HG03196 (cell line): ENCODE results near the gene SLK.

ENCODE experiments used
- ATAC-seq: cut with Tn5 transposase; IDR thresholded peaks from one replicate; pipeline ENCODE4 v1.9.1; 2021; ENCODE audit not compliant: unreplicated experiment

The SLK gene

DNA sequence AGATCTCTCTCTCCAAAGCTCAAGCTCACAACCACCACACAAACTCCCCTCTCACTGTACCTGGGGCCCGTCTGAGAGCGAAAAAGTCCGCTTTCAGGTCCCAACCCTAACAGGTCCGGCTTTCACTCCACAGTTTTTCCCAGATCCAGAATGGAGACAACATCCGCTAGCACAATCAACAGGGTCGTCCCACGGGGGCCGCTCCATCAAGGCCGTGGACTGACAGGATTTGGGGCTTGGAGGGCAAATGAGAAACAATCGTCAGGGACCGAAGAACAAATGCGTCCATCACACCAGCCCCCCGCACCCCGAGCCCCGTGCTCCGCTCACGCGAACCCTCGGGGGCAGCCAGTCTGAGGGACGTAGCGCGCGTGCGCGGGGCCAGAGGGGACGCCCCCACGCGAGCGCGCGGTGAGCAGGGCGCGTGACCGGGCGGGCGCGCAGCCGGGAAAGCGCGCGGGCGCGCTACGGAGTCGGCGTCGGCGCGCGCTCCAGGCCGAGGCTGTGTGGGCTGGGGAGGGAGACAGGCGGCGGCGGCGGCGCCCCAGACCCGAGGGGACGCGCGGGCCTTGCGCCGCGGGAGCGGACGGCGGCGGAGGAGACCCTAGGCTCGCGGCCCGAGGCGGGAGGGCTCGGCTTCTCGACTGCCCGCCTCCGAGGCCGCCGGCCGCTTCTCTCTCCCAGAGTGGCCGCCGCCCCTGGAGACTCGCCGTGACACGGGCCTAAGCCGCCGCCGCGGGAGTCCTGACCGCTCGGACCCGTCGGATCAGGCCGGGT is at the start of gene SLK:
SLK (plus strand) TSS at position 470 of the 777 bp plus-strand sequence. CDS start 606 bp downstream, outside the sequence.
- ATAC-seq: peak; percentile 79

DNA sequence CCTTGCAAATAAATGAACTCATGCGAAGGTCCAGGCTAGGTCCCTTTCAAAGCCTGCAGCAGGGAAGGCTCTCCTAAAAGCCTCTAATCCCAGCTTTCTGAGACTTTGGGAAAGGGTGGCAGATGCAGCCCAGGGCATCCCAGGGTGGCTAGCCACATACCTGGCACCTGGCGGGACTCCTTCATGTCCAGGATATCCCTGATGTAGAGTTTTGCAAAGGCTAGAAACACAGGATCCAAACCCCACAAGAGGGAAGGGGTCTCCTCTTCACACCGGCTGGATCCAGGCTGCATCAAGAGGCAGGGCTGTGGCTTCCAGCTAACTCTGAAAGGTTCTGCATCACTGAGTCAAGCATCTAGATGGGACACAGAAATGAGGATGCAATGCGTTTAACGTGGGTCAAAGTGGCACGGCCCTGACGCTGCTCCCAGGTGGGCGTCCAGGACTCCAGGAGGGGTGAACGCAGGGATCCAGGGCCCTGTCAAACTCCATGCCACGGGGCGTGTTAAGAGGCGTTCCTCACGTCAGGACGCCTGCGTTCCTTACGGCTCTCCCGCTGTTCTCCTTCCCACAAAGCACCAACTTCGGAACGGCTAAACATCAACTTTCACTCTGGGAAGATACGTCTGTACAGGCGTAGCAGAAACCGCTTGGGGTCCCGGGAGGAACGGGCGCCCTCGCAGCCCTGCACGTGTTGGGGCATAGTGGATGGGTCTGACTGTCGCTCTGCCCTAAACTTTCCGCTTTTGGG is 49.5 kb upstream of the SLK start:
- ATAC-seq: peak; percentile 7

DNA sequence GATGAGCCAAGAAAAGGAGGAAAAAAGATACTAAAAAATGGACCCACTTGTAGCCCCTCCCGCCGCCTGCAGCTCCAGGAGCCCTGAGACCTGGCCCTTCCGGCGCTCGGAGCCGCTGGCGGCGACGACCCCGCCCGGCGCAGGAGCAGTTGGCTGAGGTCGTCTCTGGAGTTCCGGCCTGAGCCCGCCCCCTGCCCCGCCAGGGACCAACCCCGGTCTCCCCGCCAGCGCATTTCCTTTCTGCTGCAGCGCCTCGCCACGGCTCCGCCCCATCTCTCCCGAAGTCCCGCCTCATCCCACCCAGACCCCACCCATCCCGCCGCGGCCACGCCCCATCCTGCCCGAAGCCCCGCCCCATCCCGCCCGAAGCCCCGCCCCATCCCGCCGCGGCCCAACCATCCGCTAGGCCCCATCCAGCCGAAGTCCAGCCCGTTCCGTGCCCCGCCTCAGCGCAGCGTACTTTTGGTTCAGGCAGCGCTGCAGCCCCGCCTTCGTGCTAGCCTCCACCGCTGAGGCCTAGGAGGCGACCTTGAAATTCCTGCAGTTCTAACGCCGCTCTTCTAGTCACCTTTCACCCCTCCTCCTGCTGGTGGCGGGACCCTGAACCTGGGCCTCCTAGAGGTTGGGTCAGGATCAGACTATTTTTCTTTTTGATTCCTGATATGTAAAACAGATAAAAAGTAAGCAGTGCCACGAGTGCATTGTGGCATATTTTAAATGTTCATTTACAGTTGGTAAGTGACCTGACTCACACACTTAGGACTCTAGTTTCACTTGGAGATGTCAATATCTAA is 48.7 kb upstream of the SLK start, which contains the start of gene STN1:
STN1 (minus strand) TSS at position 132 of the 794 bp plus-strand sequence. CDS start 590 bp downstream, outside the sequence.
- ATAC-seq: peak; percentile 91

DNA sequence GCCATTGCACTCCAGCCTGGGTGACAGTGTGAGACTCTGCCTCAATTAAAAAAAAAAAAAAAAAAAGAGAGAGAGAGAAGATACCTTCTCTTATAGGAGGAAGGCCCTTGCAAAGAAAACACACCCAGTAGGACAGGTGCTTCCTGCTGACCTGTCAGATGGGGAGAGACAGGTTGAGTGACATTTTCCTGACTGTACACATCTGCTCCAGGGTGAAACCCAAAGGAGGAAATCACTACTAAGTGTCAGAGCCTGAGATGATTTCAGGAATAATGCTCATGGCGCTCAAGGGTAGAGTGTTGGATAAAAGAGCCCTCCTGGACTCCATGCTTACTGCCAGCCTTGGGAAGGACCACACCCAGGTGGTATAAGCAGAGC is 47.3 kb upstream of the SLK start:
- no peak for ATAC-seq

DNA sequence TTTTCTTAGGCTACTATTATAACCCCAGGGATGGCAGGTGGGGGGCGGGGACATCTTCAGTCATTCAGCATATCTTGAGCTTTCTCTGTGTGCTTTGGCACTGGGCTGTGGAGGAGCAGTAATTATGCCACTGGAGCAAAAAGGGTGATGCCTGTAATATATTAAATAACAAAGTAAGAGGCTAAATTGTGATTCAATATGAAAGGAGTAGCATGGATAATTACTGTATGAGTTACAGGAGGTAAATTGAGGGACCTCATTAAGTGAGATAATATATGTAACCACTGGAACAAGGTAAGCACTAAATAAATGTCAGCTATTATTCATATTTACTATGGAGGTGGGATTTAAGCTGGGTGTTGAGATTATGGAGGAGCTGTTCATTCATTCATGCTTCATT is 45.7 kb upstream of the SLK start:
- no peak for ATAC-seq

DNA sequence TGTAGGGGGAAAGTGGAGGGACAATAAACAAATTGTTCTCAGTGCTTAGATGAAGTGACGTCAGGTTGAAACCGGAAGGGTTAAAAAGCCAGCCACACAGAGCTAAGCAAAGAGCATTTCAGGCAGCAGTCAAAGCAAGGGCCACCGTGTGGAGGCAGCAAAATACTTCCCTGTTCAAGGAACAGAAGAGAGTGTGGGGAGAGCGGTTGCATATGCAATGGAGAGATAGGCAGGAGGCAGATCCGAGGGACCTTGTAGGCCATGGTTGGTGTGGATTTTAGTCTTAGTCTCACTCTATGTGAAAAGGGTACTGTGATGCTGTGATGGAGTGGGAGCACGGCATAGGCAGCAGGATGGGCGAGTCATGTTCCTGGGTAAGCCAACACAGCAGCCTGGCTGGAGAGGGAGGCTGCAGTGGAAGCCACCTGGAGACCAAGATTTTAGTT is 45.2 kb upstream of the SLK start:
- ATAC-seq: no peak

DNA sequence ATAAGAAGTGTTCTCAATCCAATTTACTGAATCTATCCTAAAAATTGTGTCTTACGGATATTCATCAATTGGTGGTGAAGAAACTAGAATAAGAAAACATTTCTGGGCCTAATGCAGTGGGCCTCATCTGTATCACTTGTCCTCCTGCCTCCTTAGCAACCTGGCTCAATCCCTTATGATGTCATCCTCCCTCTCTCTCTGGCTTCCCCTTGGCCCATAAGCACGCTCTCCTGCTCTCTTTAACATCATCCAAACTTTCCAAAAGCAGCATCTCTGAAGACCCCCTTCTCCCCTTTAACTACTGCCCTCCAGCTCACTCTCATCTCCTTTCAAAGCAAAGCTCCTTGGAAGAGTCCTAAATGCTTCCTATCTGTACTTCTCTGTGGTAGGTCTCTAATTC is 44.3 kb upstream of the SLK start:
- ATAC-seq: no peak

DNA sequence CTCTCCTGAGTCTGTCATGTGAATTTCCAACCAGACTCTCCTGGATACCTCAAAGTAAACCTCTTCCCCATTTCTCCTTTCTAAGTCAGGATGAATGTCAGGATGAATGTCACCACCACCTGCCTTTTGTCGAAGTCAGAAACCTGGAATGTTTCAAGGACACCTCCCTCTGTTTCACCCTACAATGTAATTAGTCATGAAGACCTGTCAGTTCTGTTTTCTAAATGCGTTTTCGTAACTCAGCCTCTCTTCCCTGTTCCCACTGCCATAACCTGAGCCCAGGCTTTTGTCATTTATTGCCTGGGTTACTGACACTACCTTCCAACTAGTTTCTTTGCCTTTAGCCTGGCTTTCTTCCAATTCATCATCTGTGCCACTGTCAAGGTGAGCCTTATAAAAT is 43.4 kb upstream of the SLK start:
- no peak for ATAC-seq

DNA sequence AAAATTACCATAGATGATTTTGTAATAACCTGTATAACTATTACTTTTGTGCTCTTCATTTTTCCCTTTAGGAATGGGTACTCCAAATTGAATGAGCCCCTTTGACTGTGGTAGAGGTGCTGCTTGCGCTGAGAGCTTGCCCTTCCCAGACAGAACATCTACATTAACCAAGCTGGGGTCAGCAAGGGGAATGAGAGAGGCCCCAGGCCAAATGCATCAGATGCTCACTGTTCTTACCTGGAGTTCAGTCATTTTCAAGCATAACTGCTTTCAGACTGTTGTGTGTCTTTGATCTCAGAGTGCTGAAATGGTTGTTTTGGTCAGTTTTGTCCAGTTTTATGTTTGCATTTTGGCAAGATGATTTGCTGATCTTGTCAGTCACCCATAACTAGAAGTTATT is 41.3 kb upstream of the SLK start:
- no peak for ATAC-seq

DNA sequence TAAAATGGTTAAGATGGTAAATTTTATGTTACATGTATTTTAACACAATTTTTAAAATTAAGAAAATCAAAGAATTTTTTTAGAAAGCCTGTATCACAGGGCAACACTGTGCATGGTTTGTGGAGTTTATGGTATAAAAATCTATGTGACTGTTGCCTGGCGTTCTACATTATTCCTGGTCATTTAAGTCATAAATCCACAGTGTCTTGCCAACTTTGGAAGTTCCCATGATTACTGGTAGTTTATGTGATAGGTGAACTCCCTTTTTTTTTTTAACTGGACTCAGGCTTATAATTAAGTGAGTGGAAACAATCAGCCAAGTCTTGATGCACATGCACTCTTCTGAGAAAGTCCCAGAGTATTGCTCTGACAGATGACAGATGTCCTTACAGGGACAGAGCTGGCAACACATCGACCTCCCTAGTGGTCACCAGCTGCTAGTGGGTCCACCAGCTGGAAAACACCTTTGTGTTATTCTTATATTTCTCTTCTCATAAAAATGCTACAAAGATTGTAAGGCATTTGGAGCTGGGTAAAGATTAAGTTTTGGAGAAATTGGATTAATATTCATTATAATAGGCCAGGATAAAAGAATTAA is 40.1 kb upstream of the SLK start:
- ATAC-seq: no peak

DNA sequence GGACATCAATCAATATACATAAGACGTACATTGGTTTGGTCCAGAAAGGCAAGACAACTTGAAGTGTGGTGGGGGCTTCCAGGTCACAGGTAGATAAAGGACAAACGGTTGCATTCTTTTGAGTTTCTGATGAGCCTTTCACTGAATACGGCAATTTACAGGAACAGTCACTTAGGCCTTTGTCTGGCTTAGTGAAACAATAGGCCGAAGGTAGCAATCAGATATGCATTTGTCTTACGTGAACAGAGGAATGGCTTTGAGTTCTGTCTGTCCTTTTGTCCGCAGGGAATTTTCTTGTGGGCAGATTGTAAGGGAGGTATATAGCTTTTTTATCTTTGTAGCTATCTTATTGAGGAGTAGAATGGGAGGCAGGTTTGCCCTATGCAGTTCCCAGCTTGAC is 38.2 kb upstream of the SLK start:
- ATAC-seq: no peak

DNA sequence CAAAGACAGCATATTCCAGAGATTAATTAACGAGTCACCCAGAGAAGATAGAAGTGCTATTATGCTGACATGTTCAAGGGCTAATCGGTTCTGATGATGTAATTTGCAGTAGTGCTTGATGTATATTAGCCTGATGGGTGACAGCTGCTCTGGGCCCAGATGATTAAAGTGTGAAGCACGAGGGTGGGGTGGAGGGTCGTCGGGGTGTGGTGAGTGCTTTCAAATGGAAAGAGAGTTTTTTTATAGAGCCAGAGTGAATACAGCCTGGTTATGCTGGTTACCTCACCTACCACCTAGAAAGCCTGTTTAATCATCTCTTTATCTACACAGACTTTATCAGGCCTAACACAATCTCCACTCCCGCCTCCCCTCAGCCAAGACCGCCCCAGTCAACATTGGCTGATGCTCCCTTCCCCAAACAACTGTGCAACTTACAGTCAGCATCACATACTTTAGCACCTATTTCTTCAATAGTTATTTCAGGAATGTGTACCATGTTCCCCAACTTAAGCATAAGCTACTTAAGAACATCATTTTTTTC is 37.5 kb upstream of the SLK start:
- ATAC-seq: no peak

DNA sequence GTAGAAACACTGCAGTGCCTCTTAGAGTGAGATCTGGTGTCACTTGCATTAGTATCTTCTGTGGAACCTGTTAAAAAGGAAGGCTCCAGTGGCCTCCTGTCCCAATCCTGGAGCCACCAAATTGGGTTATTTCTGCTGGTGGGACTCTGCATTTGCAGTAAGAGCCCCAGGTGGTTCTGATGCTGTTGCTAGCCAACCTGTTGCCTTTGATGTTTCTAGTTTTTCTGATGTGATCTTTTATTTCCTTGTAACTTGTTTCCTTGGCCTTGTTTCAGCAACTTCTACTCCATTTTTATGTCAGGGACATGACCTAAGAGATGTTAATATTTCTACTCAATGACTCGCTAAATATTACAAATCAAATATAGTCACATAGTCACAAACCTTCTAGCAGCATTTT is 36.5 kb upstream of the SLK start:
- no peak for ATAC-seq

DNA sequence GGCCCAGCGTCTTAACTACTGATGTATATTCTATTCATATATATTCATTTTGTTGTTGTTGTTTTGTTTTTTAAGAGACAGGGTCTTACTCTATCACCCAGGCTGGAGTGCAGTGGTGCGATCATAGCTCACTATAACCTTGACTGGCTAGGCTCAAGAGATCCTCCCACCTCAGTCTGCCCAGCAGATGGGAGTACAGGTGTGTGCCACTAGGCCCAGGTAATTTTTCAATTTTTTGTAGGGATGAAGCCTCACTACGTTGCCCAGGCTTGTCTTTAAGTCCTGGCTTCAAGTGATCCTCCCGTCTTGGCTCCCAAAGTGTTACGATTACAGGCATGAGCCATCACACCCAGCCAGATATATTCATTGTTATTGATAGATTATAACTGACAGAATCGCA is 36.1 kb upstream of the SLK start:
- no peak for ATAC-seq

DNA sequence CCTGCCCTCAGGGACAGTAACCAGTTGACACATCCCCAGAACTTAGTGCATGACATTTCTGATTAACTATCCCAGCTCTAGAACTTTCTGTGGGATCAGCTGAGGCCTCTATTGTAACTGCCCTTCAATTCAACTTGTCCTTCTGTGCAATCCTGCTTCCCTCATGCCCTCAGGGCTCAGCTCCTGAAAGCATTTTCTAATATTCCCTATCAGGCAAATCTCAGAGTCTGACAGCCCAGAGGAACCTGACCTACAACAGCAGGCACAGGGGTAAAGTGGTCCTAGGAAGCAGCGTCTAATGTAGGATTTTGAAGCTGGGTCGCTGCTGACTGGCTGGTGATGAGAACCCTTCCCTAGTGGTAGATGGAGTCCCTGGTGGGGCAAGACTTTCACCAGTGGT is 35.3 kb upstream of the SLK start:
- no peak for ATAC-seq

DNA sequence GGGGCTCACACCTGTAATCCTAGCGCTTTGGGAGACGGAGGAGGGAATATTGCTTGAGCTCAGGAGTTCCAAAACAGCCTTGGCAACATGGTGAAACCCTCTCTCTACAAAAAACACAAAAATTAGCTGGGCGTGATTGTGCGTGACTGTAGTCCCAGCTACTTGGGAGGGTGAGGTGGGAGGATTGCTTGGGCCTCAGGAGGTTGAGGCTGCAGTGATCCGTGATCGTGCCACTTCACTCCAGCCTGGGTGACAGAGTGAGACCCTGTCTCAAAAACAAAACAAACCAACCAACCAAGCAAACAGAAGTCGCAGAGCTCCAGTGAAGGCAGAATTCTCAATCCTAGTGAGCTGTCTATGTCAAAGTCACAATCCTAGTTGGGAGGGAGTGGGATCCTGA is 34.7 kb upstream of the SLK start:
- no peak for ATAC-seq

DNA sequence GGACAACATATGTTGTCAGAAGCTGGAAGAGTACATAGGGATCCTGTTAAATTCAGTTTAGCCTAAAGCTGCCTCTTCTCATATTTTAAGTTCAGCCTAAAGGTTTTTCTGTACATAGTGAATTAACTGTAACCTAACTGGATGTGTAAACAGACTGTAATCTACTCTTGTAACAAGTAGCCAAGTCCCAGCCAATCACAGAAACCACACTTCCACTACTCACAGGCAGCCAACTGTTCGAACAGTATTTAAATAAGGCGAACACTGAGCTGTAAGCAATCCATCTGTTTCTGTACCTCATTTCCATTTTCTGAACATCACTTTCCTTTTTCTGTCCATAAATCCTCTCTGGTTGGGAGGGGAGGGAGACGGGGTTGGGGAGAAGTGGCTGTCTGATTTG is 34.0 kb upstream of the SLK start:
- ATAC-seq: no peak

DNA sequence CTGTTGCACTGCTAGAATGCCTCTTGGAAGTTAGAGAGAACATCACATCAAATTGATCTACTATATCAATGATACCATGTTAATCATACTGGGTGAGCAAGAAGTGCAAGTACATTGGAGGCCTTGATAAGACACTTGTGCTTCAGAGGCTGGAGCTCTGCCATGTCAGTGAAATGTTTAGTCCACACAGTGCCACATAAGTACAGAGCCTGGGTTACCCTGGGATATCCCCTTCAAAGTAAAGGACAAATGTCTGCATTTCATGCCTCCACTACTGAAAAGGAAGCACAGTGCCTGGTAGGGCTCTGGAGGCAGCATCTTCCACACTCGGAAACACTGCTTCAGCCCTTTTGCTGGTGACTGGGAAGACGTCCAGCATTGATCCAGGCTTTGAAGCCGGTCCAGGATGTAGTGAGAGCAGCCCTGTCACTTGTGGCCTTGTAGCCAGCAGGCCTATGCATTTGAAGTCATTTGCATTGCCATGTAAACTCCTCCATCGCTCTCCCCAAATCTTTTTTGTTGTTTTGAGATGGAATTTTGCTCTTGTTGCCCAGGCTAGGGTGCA is 33.3 kb upstream of the SLK start:
- ATAC-seq: no peak

DNA sequence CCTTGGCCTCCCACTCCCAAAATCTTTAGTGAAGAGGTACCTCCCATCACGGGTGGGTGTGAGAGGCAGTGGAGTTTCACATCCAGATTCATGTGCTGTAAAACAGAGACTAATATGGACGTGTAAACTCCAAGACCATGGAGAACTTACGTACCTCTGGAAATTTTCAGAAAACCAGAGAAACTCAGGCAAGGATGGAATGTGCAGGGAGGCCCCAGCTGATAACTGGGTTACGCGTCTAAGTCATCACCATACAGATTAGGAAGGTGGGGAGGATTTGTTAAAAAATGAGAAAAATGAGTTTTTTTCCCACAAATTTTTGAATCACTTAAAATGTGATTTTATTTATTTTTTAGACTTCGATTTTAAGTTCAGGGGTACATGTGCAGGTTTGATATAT is 32.6 kb upstream of the SLK start:
- no peak for ATAC-seq

DNA sequence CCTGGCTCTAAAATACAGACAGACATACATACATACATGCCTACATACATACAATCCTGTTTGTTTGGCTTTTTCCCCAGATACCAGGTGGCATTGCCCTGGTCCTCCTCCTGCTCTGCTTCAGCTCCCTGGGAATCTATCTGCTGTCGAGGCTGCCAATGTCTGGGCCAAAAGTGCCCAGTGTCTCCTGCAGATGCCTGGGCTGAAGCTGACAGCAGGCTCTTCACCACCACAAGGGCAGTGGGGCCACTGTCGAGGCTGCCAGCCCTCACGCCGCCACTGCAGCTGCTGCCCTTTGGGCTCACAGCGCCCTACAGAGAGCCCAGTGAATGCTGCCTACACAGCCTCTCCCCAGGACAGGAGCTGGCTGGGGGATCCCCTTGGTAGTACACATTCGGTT is 30.9 kb upstream of the SLK start:
- ATAC-seq: no peak

DNA sequence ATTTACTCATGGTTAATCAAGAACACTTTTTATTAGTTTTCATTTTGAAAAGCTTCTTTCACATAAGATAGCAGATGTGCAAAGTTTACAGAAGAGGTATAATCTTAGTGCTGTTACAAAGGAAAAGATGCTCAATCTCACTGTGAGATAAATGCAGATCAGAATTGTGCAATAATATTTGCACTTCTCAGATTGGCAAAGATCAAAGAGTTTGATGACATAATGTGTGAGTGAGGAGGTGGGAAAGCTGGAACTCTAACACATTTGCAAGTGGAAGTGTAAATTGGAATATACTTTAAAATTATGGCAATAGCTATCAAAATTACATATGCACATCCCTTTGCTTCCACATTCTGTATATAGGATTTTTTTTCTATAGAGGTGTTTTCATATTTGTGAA is 27.4 kb upstream of the SLK start:
- no peak for ATAC-seq
